ENCODE results near the gene MGA. TPM values are rescaled to one million over a fixed set of nuclear protein-coding genes. Genes with fewer than 3 reads are reported as not detected.

The MGA gene
- polyA plus RNA-seq, 2 of the 4 experiments (the other 2 are of a cell fraction), result 4.5 to 13.8 TPM

DNA sequence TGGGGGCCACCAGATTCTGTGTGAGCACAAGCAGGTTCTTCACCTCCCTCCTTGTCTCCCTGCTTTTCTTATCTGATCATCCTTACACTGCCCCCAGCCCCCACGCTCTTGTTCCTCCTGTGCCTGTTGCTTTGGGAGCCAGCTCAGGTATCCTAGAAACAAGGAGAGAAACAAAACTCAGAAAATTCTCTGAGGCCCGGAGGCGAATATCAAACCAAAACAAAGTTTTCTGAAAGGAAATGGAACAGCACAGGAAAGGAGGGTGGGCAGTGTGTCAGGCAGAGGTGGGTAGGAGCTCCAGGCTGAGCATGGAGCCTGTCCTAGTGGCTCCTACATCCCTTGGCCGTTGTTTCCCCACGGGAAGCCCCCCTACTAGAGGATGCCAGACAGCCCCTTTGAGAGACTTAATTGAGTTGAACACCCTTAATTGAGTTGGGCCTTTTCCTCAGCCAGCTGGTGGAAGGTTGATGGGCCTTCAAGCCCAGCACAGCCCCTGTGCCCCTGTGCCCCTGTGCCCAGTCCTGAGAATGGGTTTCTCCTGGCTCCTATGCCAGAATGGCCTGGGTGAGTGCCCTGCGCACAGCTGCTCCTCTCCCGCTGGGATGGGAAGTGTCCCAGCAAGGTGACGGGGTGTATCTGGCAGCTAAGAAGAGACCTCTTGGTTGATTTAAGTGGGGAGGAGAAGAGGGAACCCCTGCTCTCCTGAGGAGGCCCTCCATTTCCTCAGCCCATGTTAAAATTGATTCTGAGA is 144.9 kb downstream of the MGA start:
- no peak overlapping the region for H3K4me2 ChIP-seq
- CTCF ChIA-PET, result interaction anchor here (0.7 to 2.0 kb wide), 6 partner anchors 12 to 339 kb away, joined by 3 to 6 read pairs (median 4); partner anchors contain the start of gene MAPKBP1
- FAIRE-seq, result no peak

DNA sequence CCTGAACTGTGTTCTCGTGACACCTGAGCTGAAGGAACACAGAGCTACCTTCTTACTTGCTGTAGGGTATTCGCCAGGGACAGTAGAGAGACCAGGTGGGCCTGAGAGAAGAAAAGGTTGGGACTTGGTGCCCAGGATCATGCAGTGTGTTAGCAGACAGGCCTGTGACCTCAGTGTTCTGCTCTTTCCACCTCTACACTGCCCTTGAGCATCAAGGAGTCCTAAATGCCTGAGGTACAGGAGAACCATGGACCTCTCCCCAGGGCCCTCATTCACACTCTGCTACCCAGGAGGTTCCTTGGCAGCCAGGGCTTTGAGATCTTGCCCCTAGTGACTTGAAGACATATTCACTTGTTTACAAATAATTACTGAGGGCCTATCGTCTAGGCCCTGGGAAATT is 145.5 kb downstream of the MGA start:
- Histone ChIP-seq H3K27ac (no peak overlapping the region), H3K4me2 (no peak overlapping the region), H3K4me3 (no peak overlapping the region), H3K4me1 (no peaks in the 10 kb centered on the region), H3K9me3 (no peaks in the 10 kb centered on the region)
- DNase-seq (ENCODE audit: low read depth in 1 of 2, low spot score in 1 of 2), result no peak
- no peak for TF ChIP-seq HOXB5 (CRISPR knock-in tag; IDR thresholded peaks at IDR 0.05)
- no peak for TF ChIP-seq NR3C1 (IDR thresholded peaks at IDR 0.05)
- TF ChIP-seq, protein P1, sequence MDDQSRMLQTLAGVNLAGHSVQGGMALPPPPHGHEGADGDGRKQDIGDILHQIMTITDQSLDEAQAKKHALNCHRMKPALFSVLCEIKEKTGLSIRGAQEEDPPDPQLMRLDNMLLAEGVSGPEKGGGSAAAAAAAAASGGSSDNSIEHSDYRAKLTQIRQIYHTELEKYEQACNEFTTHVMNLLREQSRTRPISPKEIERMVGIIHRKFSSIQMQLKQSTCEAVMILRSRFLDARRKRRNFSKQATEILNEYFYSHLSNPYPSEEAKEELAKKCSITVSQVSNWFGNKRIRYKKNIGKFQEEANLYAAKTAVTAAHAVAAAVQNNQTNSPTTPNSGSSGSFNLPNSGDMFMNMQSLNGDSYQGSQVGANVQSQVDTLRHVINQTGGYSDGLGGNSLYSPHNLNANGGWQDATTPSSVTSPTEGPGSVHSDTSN (IDR thresholded peaks at IDR 0.05), result no peak
- TF ChIP-seq CEBPB (IDR thresholded peaks at IDR 0.05), result no peak
- no peak for TF ChIP-seq FOSL2 (IDR thresholded peaks at IDR 0.05)
- no peak for TF ChIP-seq FOSL2 (CRISPR knock-in tag; IDR thresholded peaks at IDR 0.05)
- no peak for TF ChIP-seq TFCP2L1 (CRISPR knock-in tag; IDR thresholded peaks at IDR 0.05)
- TF ChIP-seq RCOR1 (IDR thresholded peaks at IDR 0.05; ENCODE audit: low read depth, low read length), result no peak
- no peak for TF ChIP-seq FOXS1 (CRISPR knock-in tag; IDR thresholded peaks at IDR 0.05)
- TF ChIP-seq, protein P2, sequence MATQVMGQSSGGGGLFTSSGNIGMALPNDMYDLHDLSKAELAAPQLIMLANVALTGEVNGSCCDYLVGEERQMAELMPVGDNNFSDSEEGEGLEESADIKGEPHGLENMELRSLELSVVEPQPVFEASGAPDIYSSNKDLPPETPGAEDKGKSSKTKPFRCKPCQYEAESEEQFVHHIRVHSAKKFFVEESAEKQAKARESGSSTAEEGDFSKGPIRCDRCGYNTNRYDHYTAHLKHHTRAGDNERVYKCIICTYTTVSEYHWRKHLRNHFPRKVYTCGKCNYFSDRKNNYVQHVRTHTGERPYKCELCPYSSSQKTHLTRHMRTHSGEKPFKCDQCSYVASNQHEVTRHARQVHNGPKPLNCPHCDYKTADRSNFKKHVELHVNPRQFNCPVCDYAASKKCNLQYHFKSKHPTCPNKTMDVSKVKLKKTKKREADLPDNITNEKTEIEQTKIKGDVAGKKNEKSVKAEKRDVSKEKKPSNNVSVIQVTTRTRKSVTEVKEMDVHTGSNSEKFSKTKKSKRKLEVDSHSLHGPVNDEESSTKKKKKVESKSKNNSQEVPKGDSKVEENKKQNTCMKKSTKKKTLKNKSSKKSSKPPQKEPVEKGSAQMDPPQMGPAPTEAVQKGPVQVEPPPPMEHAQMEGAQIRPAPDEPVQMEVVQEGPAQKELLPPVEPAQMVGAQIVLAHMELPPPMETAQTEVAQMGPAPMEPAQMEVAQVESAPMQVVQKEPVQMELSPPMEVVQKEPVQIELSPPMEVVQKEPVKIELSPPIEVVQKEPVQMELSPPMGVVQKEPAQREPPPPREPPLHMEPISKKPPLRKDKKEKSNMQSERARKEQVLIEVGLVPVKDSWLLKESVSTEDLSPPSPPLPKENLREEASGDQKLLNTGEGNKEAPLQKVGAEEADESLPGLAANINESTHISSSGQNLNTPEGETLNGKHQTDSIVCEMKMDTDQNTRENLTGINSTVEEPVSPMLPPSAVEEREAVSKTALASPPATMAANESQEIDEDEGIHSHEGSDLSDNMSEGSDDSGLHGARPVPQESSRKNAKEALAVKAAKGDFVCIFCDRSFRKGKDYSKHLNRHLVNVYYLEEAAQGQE (IDR thresholded peaks at IDR 0.05), result no peak
- TF ChIP-seq MAZ (IDR thresholded peaks at IDR 0.05; ENCODE audit: borderline replicate concordance, low read depth, low read length), result no peak
- no peak for TF ChIP-seq PHF8 (IDR thresholded peaks at IDR 0.05; ENCODE audit: borderline replicate concordance, low read depth)
- ATAC-seq, result no peak
- FAIRE-seq, result no peak
- CTCF ChIA-PET, result interaction anchor here (0.7 to 2.0 kb wide), 5 partner anchors 16 to 340 kb away, joined by 3 to 6 read pairs (median 4); partner anchors contain the start of gene MAPKBP1
- 90% methylated on average over 3 of the region's 3 CpGs for WGBS (ENCODE audit: missing lambda C conversion rate)
- POLR2A ChIA-PET, result no interaction called here

More for the DNA sequence above, 144.9 kb downstream of the MGA start:
- TF ChIP-seq, protein P3, sequence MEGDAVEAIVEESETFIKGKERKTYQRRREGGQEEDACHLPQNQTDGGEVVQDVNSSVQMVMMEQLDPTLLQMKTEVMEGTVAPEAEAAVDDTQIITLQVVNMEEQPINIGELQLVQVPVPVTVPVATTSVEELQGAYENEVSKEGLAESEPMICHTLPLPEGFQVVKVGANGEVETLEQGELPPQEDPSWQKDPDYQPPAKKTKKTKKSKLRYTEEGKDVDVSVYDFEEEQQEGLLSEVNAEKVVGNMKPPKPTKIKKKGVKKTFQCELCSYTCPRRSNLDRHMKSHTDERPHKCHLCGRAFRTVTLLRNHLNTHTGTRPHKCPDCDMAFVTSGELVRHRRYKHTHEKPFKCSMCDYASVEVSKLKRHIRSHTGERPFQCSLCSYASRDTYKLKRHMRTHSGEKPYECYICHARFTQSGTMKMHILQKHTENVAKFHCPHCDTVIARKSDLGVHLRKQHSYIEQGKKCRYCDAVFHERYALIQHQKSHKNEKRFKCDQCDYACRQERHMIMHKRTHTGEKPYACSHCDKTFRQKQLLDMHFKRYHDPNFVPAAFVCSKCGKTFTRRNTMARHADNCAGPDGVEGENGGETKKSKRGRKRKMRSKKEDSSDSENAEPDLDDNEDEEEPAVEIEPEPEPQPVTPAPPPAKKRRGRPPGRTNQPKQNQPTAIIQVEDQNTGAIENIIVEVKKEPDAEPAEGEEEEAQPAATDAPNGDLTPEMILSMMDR (IDR thresholded peaks at IDR 0.05), result no peak
- TF ChIP-seq CBX2 (IDR thresholded peaks at IDR 0.05; ENCODE audit: borderline replicate concordance, low read depth) (no peak), MYC (IDR thresholded peaks at IDR 0.05; ENCODE audit: borderline replicate concordance, low read length) (no peak), FOXS1 (CRISPR knock-in tag; IDR thresholded peaks at IDR 0.05) (no peak), HOXB13 (CRISPR knock-in tag; IDR thresholded peaks at IDR 0.05; ENCODE audit: low read depth) (no peak), NPAS2 (CRISPR knock-in tag; IDR thresholded peaks at IDR 0.05; ENCODE audit: borderline replicate concordance) (no peak), POLR2AphosphoS2 (conservative IDR thresholded peaks at IDR 0.05; ENCODE audit: low read length) (no peak), MAFK (IDR thresholded peaks at IDR 0.05; ENCODE audit: partially characterized antibody) (no peak)
- TF ChIP-seq, protein P4, sequence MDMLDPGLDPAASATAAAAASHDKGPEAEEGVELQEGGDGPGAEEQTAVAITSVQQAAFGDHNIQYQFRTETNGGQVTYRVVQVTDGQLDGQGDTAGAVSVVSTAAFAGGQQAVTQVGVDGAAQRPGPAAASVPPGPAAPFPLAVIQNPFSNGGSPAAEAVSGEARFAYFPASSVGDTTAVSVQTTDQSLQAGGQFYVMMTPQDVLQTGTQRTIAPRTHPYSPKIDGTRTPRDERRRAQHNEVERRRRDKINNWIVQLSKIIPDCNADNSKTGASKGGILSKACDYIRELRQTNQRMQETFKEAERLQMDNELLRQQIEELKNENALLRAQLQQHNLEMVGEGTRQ (IDR thresholded peaks at IDR 0.05), result no peak
- no peak overlapping the region for H3K4me3 ChIP-seq
- POLR2A ChIA-PET, result no interaction called here
- H3K9me3 ChIP-seq, result no peaks in the 10 kb centered on the region
- H3K4me1 ChIP-seq, result no peaks in the 10 kb centered on the region
- WGBS (ENCODE audit: missing lambda C conversion rate), result 87% methylated on average over 8 of the region's 8 CpGs
- ATAC-seq (no peak), DNase-seq (ENCODE audit: low read depth in 1 of 2, low spot score in 1 of 2) (no peak)
- no peak overlapping the region for H3K27ac ChIP-seq
